ENCODE data around the gene SCG2. TPM values are rescaled to one million over a fixed set of nuclear protein-coding genes. Genes with fewer than 3 reads are reported as not detected.

The SCG2 gene
- total and polyA plus RNA-seq, 10 donors, result 0.13 to 0.39 (median 0.17) TPM; not detected in 5

GRCh38 chr2:223604231-223604630 lies 2.1 kb upstream of the SCG2 start:
- Histone ChIP-seq H3K27me3 (replicated peaks in 1 of 7) (peaks cover 0 to 19% (median 0%) of the 10 kb centered on the region in 7 donors), H3K27ac (no peak overlapping the region), H3K4me1 (peaks cover 0 to 7% (median 5%) of the 10 kb centered on the region in 6 donors), H3K4me3 (no peak overlapping the region), H3K36me3 (no peaks in the 10 kb centered on the region), H3K9me3 (no peaks in the 10 kb centered on the region)
- intact Hi-C loops (cut with DNase I; ENCODE audit: low total_unique reads), result no loop called here
- 75 to 94% (median 80%) methylated on average over 2 of the region's 2 CpGs for WGBS, 5 donors
- TF ChIP-seq POLR2AphosphoS5 (IDR thresholded peaks at IDR 0.05) (no peak), POLR2A (IDR thresholded peaks at IDR 0.05) (no peak), CTCF (IDR thresholded peaks at IDR 0.05 in 8 of 11, conservative IDR thresholded peaks at IDR 0.05 in 3 of 11) (no peak)
- DNase-seq, result no peak

GRCh38 chr2:223602972-223603371 lies 811 bp upstream of the SCG2 start:
- no peak for DNase-seq
- H3K9me3 ChIP-seq, result no peaks in the 10 kb centered on the region
- intact Hi-C loops (cut with DNase I; ENCODE audit: low total_unique reads), result no loop called here
- no peak overlapping the region for H3K4me3 ChIP-seq
- peaks cover 0 to 7% (median 5%) of the 10 kb centered on the region in 6 donors for H3K4me1 ChIP-seq
- H3K27ac ChIP-seq, result no peak overlapping the region
- H3K27me3 ChIP-seq (replicated peaks in 1 of 7), result peaks cover 0 to 19% (median 0%) of the 10 kb centered on the region in 7 donors
- TF ChIP-seq CTCF (IDR thresholded peaks at IDR 0.05 in 8 of 11, conservative IDR thresholded peaks at IDR 0.05 in 3 of 11) (no peak), POLR2A (IDR thresholded peaks at IDR 0.05) (no peak), POLR2AphosphoS5 (IDR thresholded peaks at IDR 0.05) (no peak)
- 67 to 79% (median 75%) methylated on average over 2 of the region's 2 CpGs for WGBS, 5 donors
- no peaks in the 10 kb centered on the region for H3K36me3 ChIP-seq

- H3K36me3 ChIP-seq, result no peaks in the 10 kb centered on the region
- H3K27me3 ChIP-seq (replicated peaks in 1 of 7), result peaks cover 0 to 19% (median 0%) of the 10 kb centered on the region in 7 donors
- no peak overlapping the region for H3K4me3 ChIP-seq
- H3K4me1 ChIP-seq, result peaks cover 0 to 7% (median 5%) of the 10 kb centered on the region in 6 donors
- intact Hi-C loops (cut with DNase I; ENCODE audit: low total_unique reads), result no loop called here
- TF ChIP-seq POLR2AphosphoS5 (IDR thresholded peaks at IDR 0.05) (no peak), CTCF (IDR thresholded peaks at IDR 0.05 in 8 of 11, conservative IDR thresholded peaks at IDR 0.05 in 3 of 11) (no peak), POLR2A (IDR thresholded peaks at IDR 0.05) (no peak)
- no peak overlapping the region for H3K27ac ChIP-seq
- no peaks in the 10 kb centered on the region for H3K9me3 ChIP-seq
- DNase-seq, result no peak
Observed at GRCh38 chr2:223601018-223601417, 1.1 kb downstream of the SCG2 start.

- Histone ChIP-seq H3K9me3 (no peaks in the 10 kb centered on the region), H3K4me1 (peaks cover 0 to 7% (median 5%) of the 10 kb centered on the region in 6 donors), H3K4me3 (no peak overlapping the region), H3K27ac (no peak overlapping the region), H3K27me3 (replicated peaks in 1 of 7) (peaks cover 0 to 19% (median 0%) of the 10 kb centered on the region in 7 donors), H3K36me3 (no peaks in the 10 kb centered on the region)
- TF ChIP-seq POLR2A (IDR thresholded peaks at IDR 0.05) (no peak), POLR2AphosphoS5 (IDR thresholded peaks at IDR 0.05) (no peak), CTCF (IDR thresholded peaks at IDR 0.05 in 8 of 11, conservative IDR thresholded peaks at IDR 0.05 in 3 of 11) (no peak)
- intact Hi-C loops (cut with DNase I; ENCODE audit: low total_unique reads), result no loop called here
- DNase-seq, result no peak
- 62 to 69% (median 63%) methylated on average over 6 of the region's 6 CpGs for WGBS, 5 donors
Observed at GRCh38 chr2:223599640-223600380, 2.4 kb downstream of the SCG2 start.

Measured in spleen (tissue), 11 donors.